GM10266 (cell line): ENCODE measurements around the gene FBXL4.

ENCODE experiments used
- DNase-seq: peaks from one replicate; pipeline ENCODE4 v3.0.0; 2012; ENCODE audit errors: extremely low spot score
- TF ChIP-seq, protein P1 (sequence below): IDR thresholded peaks from 2 replicates; pipeline ENCODE4 v1.5.1; 2012; ENCODE audit warnings: mild to moderate bottlenecking, low read depth; ENCODE audit not compliant: control insufficient read depth, insufficient read depth; ENCODE audit errors: missing control alignments

FBXL4 gene

GRCh38 chr6:98830146-98830545 is 117.6 kb downstream of the FBXL4 start:
- no peak for DNase-seq
- TF ChIP-seq, protein P1, sequence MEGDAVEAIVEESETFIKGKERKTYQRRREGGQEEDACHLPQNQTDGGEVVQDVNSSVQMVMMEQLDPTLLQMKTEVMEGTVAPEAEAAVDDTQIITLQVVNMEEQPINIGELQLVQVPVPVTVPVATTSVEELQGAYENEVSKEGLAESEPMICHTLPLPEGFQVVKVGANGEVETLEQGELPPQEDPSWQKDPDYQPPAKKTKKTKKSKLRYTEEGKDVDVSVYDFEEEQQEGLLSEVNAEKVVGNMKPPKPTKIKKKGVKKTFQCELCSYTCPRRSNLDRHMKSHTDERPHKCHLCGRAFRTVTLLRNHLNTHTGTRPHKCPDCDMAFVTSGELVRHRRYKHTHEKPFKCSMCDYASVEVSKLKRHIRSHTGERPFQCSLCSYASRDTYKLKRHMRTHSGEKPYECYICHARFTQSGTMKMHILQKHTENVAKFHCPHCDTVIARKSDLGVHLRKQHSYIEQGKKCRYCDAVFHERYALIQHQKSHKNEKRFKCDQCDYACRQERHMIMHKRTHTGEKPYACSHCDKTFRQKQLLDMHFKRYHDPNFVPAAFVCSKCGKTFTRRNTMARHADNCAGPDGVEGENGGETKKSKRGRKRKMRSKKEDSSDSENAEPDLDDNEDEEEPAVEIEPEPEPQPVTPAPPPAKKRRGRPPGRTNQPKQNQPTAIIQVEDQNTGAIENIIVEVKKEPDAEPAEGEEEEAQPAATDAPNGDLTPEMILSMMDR = no peak

GRCh38 chr6:98828941-98829411 is 118.8 kb downstream of the FBXL4 start:
- TF ChIP-seq, protein P1 = no peak
- DNase-seq = no peak

DNA sequence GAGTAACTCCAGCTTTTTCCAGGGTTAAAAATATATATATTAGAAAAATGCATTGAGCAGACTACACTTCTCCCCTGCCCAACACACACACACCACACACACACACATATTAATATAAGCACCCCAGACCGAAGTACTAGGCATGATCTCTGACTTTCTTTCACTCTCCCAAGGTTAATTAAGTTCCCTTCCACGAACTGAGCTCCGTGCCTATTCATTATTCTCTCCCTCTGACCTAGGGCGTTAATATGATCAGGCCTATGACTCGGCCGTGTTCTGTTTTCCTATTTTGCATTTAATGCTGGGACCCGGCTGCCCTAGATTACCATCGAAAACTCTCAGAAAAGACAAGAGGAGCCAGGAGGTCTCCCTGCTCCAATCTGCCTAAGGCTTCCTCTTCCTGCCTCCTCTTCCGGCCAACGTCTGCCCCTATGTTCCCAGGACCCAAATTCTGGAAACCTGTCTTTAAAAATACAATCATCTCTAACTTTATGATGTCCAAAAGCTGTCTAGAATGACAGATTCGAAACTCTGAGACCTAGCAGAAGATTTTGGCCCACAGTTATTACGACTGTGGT is 119.4 kb downstream of the FBXL4 start:
- peak; percentile 21 for DNase-seq

DNA sequence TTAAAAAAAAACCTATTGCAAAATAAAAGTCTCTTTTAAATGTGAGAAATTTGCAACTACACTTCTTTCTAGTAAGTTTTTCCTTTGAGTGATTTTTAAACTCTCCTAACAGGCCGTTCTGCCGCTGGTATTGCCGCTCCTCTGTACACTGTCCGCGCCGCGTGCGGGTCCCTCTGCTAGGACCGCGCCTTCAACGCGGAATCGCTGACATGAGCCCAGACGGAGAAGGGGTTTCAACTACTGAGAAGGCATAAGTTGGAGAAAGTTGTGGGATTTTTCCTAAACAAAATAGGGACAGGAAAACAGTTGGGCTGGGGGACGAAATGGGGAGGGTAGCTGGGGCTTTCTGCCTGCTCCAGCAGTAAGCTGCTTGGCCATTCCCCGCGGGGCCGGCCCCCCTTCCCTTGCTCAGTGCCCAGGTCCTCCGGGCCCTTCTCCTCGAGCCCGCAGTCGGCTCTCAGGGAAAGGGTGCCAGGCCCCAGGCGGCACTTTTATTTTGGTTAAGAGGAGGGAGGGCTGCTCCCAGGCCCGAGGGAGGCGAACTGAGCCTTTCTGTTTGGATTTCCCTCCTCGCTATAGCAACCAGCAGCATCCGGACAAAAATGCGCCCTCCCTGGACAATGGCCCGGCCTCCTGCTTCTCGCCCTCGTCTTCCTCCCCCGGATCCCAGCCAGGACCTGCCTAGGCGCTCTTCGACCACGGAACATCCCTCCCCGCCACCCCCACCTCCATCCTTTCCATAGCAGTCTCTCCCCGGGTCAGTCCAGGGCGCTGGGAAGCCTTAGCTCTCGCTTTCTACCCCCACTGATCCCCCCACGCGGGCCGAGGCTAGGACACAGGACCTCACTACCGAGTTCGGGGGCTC is 120.2 kb downstream of the FBXL4 start:
- TF ChIP-seq, protein P1 = no peak
- peak; percentile 15 for DNase-seq

More for the DNA sequence above, 119.4 kb downstream of the FBXL4 start:
- TF ChIP-seq, protein P1 = no peak

DNA sequence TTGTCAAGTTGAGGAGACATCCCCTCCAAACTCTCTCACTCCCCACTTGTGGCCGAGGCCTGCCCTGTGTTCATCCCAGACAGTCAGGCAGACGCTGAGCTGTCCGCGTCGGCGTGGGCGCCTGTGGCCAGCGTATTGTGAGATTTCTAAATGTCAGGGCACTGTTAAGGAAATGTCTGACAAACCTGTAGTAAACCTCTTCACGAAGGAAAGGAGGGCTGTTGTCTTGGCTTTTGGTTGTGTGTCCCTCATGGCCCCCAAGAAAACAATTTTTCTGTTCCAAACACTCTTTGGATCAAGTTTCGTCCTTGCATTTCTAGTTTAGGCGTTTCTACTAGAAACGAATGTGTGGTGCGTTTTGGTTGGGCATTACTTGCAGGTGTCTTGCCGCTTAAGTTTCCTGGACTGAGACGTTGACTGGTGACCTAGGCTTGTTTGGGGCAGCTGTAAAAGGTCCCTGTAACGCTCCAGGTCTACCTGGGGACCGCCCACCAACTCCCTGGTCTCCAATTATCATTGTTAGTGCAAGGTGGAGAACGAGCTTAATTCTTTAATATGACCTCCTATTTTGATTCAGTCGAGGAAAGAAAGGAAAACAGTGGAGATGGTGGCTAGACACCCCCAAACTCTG is 122.0 kb downstream of the FBXL4 start:
- TF ChIP-seq, protein P1 = no peak
- no peak for DNase-seq

DNA sequence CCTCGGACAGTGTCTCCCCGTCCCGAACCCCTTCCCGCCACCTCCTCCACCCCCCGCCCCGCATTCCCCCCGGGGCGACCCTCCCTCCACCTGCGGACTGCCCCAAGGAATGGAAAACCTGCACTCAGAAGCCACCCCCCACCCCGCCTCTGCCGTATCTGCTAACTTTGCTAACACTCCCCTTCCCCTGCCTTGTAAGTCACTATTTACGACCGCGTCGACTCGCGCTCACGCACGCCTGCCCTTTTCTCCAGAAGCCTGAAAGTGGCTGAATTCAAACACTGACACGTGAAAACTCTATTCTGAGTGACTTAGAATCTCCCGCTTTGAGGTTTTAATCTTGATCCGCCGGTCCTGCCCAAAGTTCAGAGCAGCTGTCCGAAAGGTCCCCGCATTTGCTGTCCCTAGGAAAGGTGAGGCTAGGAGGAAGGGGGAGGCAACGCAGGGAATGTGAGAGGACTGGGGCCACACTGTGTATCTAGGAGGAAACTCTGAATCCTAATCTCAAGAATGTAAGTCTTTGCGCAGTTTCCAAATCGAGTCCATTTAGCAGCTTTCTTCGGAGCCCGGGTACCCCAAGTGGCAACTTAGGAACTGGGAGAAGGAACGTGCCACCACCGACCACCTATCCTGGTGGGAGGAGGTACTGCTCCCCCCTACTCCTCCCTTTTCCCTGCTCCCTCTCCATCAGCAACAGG is 122.7 kb downstream of the FBXL4 start:
- DNase-seq = no peak
- TF ChIP-seq, protein P1 = no peak
